HG03565 (cell line): ENCODE data around the gene TTL.
"Not testable (repeated sequence)": the region's sequence is repeated elsewhere in the genome, so short reads cannot be mapped to it uniquely, and the experiment has no call there.

Experiments
- ATAC-seq: cut with Tn5 transposase; IDR thresholded peaks from one replicate; pipeline ENCODE4 v1.9.1; 2021; ENCODE audit warnings: mild to moderate bottlenecking, moderate library complexity; ENCODE audit not compliant: unreplicated experiment

Gene TTL

GRCh38 chr2:112481528-112482233 lies at the start of gene TTL:
TTL (plus strand) TSS chr2:112482156; CDS start chr2:112482345, 189 bp downstream.
- peak; percentile 59 for ATAC-seq

GRCh38 chr2:112432390-112432734 lies 49.6 kb upstream of the TTL start:
- not testable (repeated sequence) for ATAC-seq

- peak; percentile 23 for ATAC-seq
Observed at GRCh38 chr2:112432735-112433479, 49.0 kb upstream of the TTL start.

GRCh38 chr2:112433480-112433879 lies 48.5 kb upstream of the TTL start, which contains the start of gene RGPD8:
RGPD8 (minus strand) TSS chr2:112433645; CDS start chr2:112433453, 192 bp downstream.
- ATAC-seq = peak; percentile 81

GRCh38 chr2:112433932-112434730 lies 47.8 kb upstream of the TTL start:
- no peak for ATAC-seq

- ATAC-seq = not testable (repeated sequence)
Observed at GRCh38 chr2:112434890-112435715, 46.9 kb upstream of the TTL start.

GRCh38 chr2:112435716-112436431 lies 46.1 kb upstream of the TTL start:
- ATAC-seq = not testable (repeated sequence)

- ATAC-seq = not testable (repeated sequence)
Observed at GRCh38 chr2:112436993-112437392, 45.0 kb upstream of the TTL start.

GRCh38 chr2:112437405-112437831 lies 44.5 kb upstream of the TTL start:
- not testable (repeated sequence) for ATAC-seq

- ATAC-seq = not testable (repeated sequence)
Observed at GRCh38 chr2:112438603-112439261, 43.2 kb upstream of the TTL start.

GRCh38 chr2:112444256-112444655 lies 37.7 kb upstream of the TTL start:
- not testable (repeated sequence) for ATAC-seq

- ATAC-seq = no peak
Observed at GRCh38 chr2:112449854-112450253, 32.1 kb upstream of the TTL start.

GRCh38 chr2:112451317-112451716 lies 30.6 kb upstream of the TTL start:
- no peak for ATAC-seq

- ATAC-seq = no peak
Observed at GRCh38 chr2:112454586-112454985, 27.4 kb upstream of the TTL start.

GRCh38 chr2:112459372-112459771 lies 22.6 kb upstream of the TTL start:
- ATAC-seq = no peak

- ATAC-seq = no peak
Observed at GRCh38 chr2:112462178-112462577, 19.8 kb upstream of the TTL start.

GRCh38 chr2:112463256-112463655 lies 18.7 kb upstream of the TTL start:
- ATAC-seq = no peak

GRCh38 chr2:112465382-112465781 lies 16.6 kb upstream of the TTL start:
- no peak for ATAC-seq

GRCh38 chr2:112472547-112473263 lies 9.3 kb upstream of the TTL start:
- no peak for ATAC-seq
